NCI-H345 treated with DMSO at 0.1 percent for 48 hours (cell line): ENCODE measurements around the gene CHIA.
A peak's percentile ranks its signal among the peaks of the same experiment; 100 is the strongest.
"Not testable (repeated sequence)": the region's sequence is repeated elsewhere in the genome, so short reads cannot be mapped to it uniquely, and the experiment has no call there.

ENCODE experiments used
- DNase-seq: peaks from one replicate; lab custom pipeline; 2025; ENCODE audit not compliant: unreplicated experiment; lab: John Stamatoyannopoulos, UW

The CHIA gene

GRCh38 chr1:111283838-111284237, 6.8 kb upstream of the CHIA start:
- DNase-seq = no peak

DNA sequence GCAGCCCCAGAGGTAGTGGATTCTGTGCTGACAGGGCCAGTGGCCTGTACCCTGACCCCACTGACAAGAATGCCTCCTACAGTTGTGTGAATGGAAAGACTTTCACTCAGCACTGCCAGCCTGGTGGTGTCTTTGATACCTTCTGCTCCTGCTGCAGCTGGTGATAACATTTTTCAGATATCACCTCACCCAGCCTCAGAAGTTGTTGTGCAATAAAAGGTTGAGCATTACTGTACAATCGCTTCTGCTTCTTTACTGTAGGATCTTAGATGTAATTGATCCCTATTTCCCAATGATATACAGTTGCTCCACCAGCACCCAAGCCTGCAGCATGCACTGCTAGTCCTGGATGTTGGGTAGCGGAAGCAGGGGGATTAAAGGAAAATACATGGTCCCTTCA, 4.8 kb upstream of the CHIA start:
- DNase-seq = no peak

DNA sequence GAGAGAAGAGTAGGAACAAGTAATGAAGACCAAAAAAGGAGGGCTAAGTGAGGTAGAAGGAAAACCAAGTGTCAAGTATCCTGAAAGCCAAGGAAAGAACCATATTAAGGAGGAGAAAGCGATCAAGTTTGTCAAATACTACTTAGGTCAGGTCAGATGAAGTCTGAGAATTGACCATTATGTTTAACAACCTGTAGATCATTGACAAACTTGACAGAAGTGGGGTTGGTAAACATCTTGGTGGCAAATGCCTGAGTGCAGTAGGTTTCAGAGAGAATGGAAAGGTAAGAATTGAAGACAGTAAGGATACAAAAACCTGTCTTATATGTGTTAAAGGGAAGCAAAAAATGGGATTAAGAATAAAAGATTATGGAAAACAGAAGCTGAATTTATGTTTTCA, 3.7 kb upstream of the CHIA start:
- no peak for DNase-seq

- no peak for DNase-seq
Measured at GRCh38 chr1:111289371-111289770, 1.3 kb upstream of the CHIA start.

DNA sequence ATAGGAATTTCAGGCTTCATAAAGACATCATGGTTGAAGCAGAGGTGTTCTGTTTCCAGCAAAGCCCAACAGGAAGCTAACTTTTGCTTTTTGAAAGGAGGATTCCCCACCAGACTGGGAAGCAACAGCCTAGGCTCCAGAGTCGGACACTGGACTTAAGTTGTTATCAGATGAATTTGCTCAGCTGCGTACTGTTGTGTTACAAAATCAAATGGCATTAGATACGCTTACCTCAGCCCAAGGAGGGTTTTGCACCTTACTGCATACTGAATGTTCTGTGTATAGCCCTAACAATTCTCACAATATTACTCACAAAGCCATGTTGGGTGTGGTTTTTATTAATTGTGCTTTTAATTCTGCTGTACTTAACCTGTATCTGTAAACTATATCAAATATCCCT, 547 bp upstream of the CHIA start:
- no peak for DNase-seq

DNA sequence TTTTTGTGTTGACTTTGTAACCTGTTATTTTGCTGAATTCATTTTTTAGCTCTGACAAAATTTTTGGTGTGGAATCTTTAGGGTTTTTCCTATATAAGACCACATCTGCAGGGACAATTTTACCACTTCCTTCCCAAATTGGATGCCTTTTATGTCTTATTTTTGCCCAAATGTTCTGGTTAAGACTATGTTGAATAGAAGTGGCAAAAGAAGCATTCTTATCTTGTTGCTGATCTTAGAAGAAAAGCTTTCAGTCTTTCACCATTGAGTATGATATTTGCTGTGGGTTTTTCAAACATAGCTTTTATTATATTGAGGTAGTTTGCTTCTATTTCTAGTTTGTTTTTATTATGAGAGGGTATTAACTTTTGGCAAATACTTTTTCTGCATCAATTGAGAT, 3.7 kb downstream of the CHIA start:
- no peak for DNase-seq

DNA sequence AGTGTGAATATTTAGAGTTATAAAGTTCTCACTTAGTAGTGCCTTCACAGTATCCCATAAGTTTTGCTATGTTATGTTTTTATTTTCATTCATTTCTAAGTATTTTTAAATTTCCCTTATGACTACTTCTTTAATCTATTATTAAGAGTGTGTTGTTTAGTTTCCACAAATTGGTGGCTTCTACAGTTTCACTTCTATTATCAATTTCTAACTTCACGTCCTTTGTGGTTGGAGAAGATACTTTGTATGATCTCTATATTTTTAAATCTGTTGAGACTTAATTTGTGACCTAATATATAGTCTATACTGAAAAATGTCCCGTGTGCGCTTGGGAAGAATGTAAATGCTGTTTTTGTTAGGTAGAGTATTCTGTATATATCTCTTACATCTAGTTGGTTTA, 11.7 kb downstream of the CHIA start:
- no peak for DNase-seq

GRCh38 chr1:111309690-111310089, 19.0 kb downstream of the CHIA start:
- no peak for DNase-seq

DNA sequence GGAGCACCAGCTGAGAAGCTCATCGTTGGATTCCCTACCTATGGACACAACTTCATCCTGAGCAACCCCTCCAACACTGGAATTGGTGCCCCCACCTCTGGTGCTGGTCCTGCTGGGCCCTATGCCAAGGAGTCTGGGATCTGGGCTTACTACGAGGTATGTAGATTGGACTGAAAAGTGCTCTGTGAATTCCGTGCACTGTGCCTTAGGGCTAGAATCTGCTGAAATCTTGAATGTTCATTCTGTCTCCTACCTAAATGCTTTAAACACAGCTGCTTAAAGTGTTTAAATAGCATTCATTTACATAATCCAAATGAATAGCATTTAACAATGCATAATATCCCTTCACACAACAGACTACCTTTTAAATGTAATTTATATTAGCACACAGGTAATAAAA, 27.9 kb downstream of the CHIA start:
- DNase-seq = no peak

DNA sequence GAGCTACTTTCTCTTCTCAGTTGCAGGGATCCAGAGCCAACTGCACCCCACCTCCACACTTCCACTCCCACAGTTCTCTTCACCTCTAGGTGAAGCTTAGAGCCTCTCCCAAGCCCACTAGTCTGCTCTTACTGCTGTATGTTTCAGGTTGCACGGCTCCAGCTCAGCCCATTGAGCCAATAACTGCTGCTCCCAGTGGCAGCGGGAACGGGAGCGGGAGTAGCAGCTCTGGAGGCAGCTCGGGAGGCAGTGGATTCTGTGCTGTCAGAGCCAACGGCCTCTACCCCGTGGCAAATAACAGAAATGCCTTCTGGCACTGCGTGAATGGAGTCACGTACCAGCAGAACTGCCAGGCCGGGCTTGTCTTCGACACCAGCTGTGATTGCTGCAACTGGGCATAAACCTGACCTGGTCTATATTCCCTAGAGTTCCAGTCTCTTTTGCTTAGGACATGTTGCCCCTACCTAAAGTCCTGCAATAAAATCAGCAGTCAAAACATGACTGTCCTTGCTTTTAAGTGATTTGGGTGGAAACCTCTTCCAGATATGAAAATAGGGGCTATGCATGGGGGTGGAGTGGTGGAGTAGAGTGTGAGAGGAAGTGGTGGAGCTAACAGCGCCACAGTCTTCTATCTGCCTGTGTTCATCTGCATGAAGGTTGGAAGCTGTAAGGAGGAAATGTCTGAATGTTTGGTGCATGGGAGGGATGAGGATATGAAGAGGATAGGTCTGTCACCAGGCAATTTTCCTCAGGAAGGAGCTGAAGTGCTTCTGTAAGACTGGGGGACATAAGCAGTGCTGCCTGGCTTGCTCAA, 29.6 kb downstream of the CHIA start:
- DNase-seq = no peak

GRCh38 chr1:111323231-111323630, 32.6 kb downstream of the CHIA start:
- DNase-seq = no peak

DNA sequence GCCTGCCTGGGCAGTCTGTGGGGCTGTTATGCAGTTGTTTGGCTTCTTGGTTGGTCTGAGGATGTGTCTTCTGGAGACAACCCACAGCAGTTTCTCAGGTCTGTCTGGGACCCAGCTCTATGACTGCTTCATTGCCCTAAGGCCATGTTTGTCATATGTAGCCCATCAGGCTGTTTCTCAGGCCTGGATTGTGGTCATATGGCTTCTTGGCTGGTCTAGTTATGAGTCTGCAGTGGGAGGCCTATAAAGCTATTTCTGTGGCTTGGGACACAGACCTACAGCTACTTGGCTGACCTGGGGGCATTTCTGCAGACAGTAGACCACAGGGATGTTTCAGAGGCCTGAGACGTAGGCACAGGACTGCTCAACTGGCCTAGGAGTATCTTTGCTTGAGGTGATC, 41.5 kb downstream of the CHIA start:
- DNase-seq = no peak

DNA sequence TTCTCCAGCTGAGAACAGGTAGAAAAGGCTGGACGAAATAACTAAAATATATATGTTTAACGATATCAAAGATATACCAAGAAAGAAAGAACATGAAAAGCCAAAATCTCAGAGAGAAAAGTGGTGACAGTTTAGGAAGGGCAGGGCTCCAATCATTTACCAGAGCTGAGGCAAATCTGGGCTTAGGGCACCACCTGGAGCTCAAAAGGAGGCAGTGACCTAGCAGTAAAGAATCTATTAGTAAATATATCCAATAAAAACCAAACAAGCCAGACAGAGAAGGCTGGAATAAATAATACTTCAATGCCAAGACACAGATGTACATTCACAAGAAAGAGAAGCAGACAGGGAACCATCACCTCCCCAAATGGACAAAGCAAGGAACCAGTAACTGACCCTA, 43.5 kb downstream of the CHIA start:
- peak; percentile 43 for DNase-seq

DNA sequence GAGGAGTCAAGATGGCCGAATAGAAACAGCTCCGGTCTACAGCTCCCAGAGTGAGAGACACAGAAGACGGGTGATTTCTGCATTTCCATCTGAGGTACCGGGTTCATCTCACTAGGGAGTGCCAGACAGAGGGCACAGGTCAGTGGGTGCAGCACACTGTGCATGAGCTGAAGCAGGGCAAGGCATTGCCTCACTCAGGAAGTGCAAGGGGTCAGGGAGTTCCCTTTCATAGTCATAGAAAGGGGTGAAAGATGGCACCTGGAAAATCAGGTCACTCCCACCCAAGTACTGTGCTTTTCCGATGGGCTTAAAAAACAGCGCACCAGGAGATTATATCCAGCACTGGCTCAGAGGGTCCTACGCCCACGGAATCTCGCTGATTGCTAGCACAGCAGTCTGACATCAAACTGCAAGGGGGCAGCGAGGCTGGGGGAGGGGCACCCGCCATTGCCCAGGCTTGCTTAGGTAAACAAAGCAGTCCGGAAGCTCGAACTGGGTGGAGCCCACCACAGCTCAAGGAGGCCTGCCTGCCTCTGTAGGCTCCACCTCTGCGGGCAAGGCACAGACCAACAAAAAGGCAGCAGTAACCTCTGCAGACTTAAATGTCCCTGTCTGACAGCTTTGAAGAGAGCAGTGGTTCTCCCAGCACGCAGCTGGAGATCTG, 44.7 kb downstream of the CHIA start:
- not testable (repeated sequence) for DNase-seq

GRCh38 chr1:111338849-111339248, 48.2 kb downstream of the CHIA start:
- DNase-seq = not testable (repeated sequence)

DNA sequence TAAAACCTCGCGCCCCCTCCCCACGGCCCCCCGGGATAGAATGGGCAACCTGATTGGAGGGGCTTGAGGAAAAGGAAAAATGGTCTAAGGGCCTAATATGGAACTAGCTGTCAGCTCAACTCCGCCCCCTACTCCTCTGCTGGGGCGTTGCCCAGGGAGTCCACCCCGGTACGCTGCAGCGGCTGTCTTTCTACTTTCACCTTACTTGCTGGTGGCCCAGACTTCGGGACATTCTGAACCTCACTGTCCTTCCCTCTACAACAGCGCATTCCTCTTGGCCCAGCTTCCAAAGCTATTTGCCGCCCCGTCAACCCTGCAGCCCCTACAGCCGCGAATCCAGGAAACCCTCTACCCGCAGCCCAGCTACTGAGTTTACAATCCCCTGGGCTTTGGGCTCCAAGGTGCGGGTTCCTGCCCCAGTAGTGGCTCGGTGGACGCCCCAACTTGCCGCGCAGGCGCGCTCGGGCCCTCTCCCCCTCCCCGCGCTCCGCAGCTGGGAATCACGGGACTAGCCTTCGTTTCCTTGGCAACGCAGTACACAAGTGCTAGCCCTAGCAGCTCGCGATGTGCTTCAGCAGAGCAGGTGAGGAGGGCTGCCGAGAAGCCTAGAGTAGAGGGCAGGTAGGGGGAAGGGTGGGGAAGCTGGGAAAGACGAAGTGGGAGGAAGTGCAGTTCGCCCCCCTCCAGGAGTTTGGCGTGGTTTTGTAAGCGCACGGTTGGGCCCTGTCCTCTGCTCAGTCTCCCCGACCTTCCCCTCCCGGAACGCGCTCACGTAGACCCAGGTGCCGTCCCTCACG, 55.6 kb downstream of the CHIA start:
- DNase-seq = peak; percentile 80

- no peak for DNase-seq
Measured at GRCh38 chr1:111347026-111347425, 56.4 kb downstream of the CHIA start.

DNA sequence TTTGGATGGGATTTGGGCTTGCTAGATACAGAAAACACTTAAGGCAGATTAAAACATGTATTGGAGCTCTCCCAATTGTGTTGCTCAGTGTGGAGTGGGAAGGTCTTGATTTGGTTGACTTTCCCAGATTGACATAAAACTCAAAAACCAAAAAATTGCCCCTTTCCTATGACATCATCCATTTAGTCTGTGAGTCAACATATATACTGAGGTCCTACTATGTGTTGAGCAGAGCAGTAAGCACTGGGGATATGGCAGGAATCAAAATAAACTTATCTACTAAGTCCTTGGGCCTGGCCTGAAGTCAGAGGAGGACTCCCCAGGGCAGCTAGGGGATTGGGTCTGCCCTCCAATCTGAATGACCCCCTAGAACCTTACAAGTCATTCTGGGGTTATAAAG, 61.0 kb downstream of the CHIA start:
- no peak for DNase-seq

GRCh38 chr1:111354584-111354983, 63.9 kb downstream of the CHIA start:
- no peak for DNase-seq

- no peak for DNase-seq
Measured at GRCh38 chr1:111358964-111359363, 68.3 kb downstream of the CHIA start.

GRCh38 chr1:111359376-111359775, 68.7 kb downstream of the CHIA start:
- DNase-seq = no peak

- DNase-seq = not testable (repeated sequence)
Measured at GRCh38 chr1:111360257-111360656, 69.6 kb downstream of the CHIA start.
